Natural killer cell (primary cell): ENCODE data around the gene INHBB. TPM values are rescaled to one million over a fixed set of nuclear protein-coding genes. Genes with fewer than 3 reads are reported as not detected.

ENCODE experiments used
- ATAC-seq, 3 donors: fragments of 150-1000 bp in 2 of 3; fragments of 200-7000 bp in 1 of 3; cut with Tn5 transposase; 1 replicate in 1 of 3; 2 replicates in 2 of 3; pipeline ENCODE4 v1.10.0; 2021; ENCODE audit warnings: mild to moderate bottlenecking in 2 of 3, moderate library complexity in 2 of 3
- DNase-seq, 2 donors: peaks; one replicate each; pipeline versions ENCODE4 v3.0.0 to v3.0.0-alpha.2; 2013 to 2021; ENCODE audit warnings: mixed read lengths in 1 of 2
- H3K27ac ChIP-seq: one replicate; pipeline ENCODE4 v1.5.1; 2013; ENCODE audit warnings: mild to moderate bottlenecking, low read length
- H3K27me3 ChIP-seq: one replicate; pipeline ENCODE4 v1.6.1; 2013; ENCODE audit warnings: low read length; ENCODE audit not compliant: control insufficient read depth, insufficient read depth
- H3K36me3 ChIP-seq: one replicate; pipeline ENCODE4 v1.6.1; 2013; ENCODE audit warnings: low read length; ENCODE audit not compliant: control insufficient read depth, insufficient read depth
- H3K4me1 ChIP-seq: one replicate; pipeline ENCODE4 v1.6.1; 2013; ENCODE audit warnings: low read length; ENCODE audit not compliant: control insufficient read depth, insufficient read depth
- H3K4me3 ChIP-seq: one replicate; pipeline ENCODE4 v1.5.1; 2013; ENCODE audit warnings: low read length
- H3K9me3 ChIP-seq: one replicate; pipeline ENCODE4 v1.6.1; 2013; ENCODE audit warnings: low read length; ENCODE audit not compliant: control insufficient read depth, insufficient read depth
- H3K27ac Mint-ChIP-seq, 2 donors: one replicate each; pipeline ENCODE4 v1.8.0; 2022; ENCODE audit warnings: mild to moderate bottlenecking in 2 of 2, mixed read lengths in 2 of 2, moderate library complexity in 1 of 2
- H3K27me3 Mint-ChIP-seq, 2 donors: one replicate each; pipeline ENCODE4 v1.8.0; 2022; ENCODE audit warnings: low read depth in 2 of 2, mixed read lengths in 2 of 2
- H3K36me3 Mint-ChIP-seq: one replicate; pipeline ENCODE4 v1.8.0; 2022; ENCODE audit warnings: mixed read lengths
- H3K4me1 Mint-ChIP-seq, 2 donors: one replicate each; pipeline ENCODE4 v1.8.0; 2022; ENCODE audit warnings: mixed read lengths in 2 of 2
- H3K4me3 Mint-ChIP-seq: one replicate; pipeline ENCODE4 v1.8.0; 2022; ENCODE audit warnings: mild to moderate bottlenecking, moderate library complexity, mixed read lengths
- H3K9me3 Mint-ChIP-seq, 2 donors: one replicate each; pipeline ENCODE4 v1.8.0; 2022; ENCODE audit warnings: mixed read lengths in 2 of 2
- CTCF ChIP-seq: fragments of 200-600 bp; IDR thresholded peaks from one replicate; pipeline ENCODE4 v1.8.0; 2022; ENCODE audit warnings: antibody characterized with exemption
- WGBS: methylation state at CpG from one replicate; pipeline ENCODE4 v1.1.7; 2013; ENCODE audit warnings: missing lambda C conversion rate; ENCODE audit not compliant: insufficient coverage; 5-methylcytosine and 5-hydroxymethylcytosine counted together
- intact Hi-C: fragments of 100-400 bp; cut with micrococcal nuclease; formaldehyde crosslinking; loops from one replicate; pipeline ENCODE4 v1.14.2; 2022
- total RNA-seq, 4 donors: library from RNA; stranded (reverse); fragments of 120-200 nt in 1 of 4; gene quantifications; one replicate each; pipeline versions ENCODE4 v1.2.3 to v1.2.4, GENCODE V29; 2013 to 2022

INHBB gene
- total RNA-seq, 3 donors from 2014 or later (not counting 1 experiment from before 2014, with no cell fraction given) = 0.07 to 0.10 TPM; not detected in 1

DNA sequence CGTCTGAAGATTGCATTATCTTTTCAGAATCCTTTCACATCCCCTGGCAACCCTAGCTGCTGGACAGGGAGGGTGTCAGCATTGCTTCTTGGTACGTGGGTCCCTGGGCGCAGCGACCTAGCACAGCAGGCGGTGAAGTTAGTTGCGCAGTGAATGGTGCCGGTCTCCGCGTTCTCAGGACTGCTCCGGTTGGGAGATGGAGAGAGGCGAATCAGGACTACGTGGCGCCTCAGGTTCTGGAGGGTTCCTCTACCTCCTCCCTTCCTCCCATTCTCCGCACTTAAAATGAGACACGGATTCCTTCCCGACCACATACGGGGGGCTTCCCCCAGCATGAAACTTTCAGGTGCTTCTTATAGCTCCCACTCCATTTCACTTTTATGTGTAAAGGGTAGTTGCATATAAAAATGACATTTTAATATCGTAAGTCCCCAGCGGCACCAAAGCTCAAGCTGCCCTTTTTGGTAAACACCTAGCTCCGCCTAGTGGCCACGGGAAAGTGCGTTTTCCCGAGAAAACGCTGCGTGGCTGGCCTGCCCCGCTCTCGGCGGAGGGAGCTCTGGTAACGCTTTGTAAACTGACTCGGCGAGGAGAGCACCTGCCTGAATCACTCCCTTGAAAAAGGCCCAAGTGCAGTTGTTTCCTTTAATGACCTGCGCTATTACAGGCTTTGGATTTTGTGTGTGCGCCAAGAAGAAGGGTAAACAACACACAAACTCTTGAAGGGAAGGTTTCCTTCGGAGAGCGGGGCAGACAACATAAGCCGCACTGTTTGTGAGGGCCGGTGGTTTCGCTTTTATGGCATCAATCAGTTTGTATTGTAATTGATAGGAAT, 32.9 kb upstream of the INHBB start:
- no peak overlapping the region for H3K27ac ChIP-seq
- peaks cover 14 to 23% of the 10 kb centered on the region in 2 donors for H3K27me3 Mint-ChIP-seq
- peaks cover 11 to 13% of the 10 kb centered on the region in 2 donors for H3K4me1 Mint-ChIP-seq
- H3K27me3 ChIP-seq = no peaks in the 10 kb centered on the region
- peak overlapping the region in 1 of 2 donors; percentile 40 for H3K27ac Mint-ChIP-seq
- WGBS = 15% methylated on average over 36 of the region's 38 CpGs
- no peaks in the 10 kb centered on the region for H3K9me3 ChIP-seq
- peak overlapping the region; percentile 15 for H3K4me3 ChIP-seq
- H3K36me3 ChIP-seq = no peaks in the 10 kb centered on the region
- intact Hi-C loops = loop anchor here (1.0 to 10.0 kb wide), 4 partner anchors 204 to 668 kb away; no protein-coding TSS in a partner anchor
- no peaks in the 10 kb centered on the region for H3K9me3 Mint-ChIP-seq
- no peaks in the 10 kb centered on the region for H3K36me3 Mint-ChIP-seq
- ATAC-seq = peak; percentile 65 to 90 (median 80)
- TF ChIP-seq CTCF = peak; percentile 80
- peaks cover 11% of the 10 kb centered on the region for H3K4me1 ChIP-seq
- peak overlapping the region; percentile 83 for H3K4me3 Mint-ChIP-seq
- peak; percentile 43 to 82 for DNase-seq

DNA sequence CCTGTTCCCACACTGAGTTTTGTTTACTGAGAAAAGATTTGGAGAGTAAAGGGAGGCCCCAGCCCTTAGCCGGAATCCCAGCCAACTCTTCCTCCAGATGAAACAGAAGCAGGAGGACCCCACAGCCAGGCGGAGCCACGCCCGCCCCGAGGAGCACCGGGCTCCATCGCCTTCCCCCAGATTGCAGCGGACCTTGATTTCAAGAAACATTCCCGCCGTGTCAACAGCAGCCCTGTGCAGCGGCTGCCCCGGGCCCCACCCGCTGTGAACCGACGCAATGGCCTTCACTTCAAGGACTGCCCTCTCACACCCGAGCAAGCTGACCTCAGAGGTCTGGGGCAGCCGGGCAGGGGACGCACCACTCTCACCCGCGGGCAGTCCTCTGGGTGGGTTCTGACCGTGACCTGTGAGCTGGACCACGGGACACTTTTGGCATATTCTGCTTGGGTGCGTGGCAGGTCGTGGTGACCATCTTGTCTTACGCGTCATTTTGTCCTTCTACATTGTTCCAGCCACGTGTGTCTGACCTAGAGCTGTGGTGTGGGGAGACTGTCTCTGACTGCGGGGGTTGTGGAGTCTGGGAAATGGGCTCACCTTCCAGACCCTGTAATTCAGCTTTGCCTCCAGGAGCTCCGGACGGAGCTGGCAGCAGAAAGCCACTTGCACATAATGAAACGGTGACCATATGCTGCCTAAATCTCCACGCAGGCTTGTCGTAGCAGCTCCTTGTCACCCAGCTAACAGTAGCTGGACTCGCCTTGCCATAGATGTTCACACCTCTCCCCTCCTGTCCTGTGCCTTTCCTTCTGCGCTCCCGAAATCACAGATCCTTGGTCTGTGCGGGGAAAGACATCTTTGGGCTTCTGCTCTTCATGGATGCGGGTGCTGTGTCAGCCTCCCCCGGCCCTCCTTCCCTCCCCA, 32.0 kb upstream of the INHBB start:
- TF ChIP-seq CTCF = no peak
- H3K9me3 Mint-ChIP-seq = no peaks in the 10 kb centered on the region
- H3K36me3 Mint-ChIP-seq = no peaks in the 10 kb centered on the region
- 87% methylated on average over 39 of the region's 39 CpGs for WGBS
- H3K9me3 ChIP-seq = no peaks in the 10 kb centered on the region
- ATAC-seq = no peak
- intact Hi-C loops = loop anchor here (1.0 to 10.0 kb wide), 4 partner anchors 205 to 669 kb away; no protein-coding TSS in a partner anchor
- H3K27ac Mint-ChIP-seq = no peak overlapping the region
- DNase-seq = peak in 1 of 2 donors; percentile 8
- H3K27me3 Mint-ChIP-seq = peaks cover 14 to 23% of the 10 kb centered on the region in 2 donors
- H3K4me1 ChIP-seq = peaks cover 11% of the 10 kb centered on the region
- H3K4me3 ChIP-seq = no peak overlapping the region
- H3K4me3 Mint-ChIP-seq = peak overlapping the region; percentile 83
- no peaks in the 10 kb centered on the region for H3K27me3 ChIP-seq
- peaks cover 11 to 17% of the 10 kb centered on the region in 2 donors for H3K4me1 Mint-ChIP-seq
- H3K36me3 ChIP-seq = no peaks in the 10 kb centered on the region
- no peak overlapping the region for H3K27ac ChIP-seq

DNA sequence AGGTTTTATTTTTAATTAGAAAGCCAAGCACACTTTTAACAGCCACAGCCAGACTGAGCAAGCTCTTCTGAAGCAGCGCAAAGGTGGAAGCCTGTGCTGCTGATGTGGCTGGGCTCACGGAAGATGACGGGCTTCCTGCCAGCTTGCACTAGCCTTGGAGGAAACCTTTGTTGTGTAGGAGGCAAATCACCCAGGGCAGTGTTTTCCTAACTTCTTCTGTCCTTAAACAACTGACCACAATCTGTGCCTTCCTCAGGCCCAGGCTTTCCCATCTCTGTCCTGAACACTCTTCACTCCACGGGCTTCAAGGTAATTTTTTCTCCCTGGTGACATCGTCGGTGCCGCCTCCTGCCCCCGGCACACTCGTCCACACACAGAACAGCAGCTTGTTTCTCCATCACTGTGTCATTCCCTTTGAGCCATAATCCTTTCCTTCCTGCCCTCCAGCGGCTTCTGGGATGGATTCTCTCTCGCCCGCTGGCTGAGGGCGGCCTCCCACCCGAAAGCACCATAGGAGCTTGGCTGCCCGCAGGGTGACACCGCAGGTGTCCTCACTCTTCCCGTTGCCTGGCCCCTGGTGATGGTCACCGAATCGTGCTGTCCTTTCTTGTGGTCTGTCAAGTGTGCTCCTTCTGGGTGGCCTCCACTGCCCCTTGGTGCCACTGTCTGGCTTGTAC, 31.1 kb upstream of the INHBB start:
- H3K36me3 Mint-ChIP-seq = no peaks in the 10 kb centered on the region
- ATAC-seq = no peak
- intact Hi-C loops = loop anchor here (5.0 to 10.0 kb wide), 2 partner anchors 563 to 670 kb away; no protein-coding TSS in a partner anchor

More for the DNA sequence above, 31.1 kb upstream of the INHBB start:
- peak in 1 of 2 donors; percentile 62 for DNase-seq
- Histone ChIP-seq H3K27me3 (no peaks in the 10 kb centered on the region), H3K4me1 (peaks cover 11% of the 10 kb centered on the region), H3K9me3 (no peaks in the 10 kb centered on the region), H3K36me3 (no peaks in the 10 kb centered on the region), H3K4me3 (no peak overlapping the region), H3K27ac (no peak overlapping the region)
- Mint-ChIP-seq H3K4me1 (peaks cover 11 to 17% of the 10 kb centered on the region in 2 donors), H3K27me3 (peaks cover 14 to 23% of the 10 kb centered on the region in 2 donors), H3K4me3 (peak overlapping the region; percentile 56), H3K9me3 (no peaks in the 10 kb centered on the region), H3K27ac (no peak overlapping the region)
- TF ChIP-seq CTCF = no peak
- WGBS = 74% methylated on average over 19 of the region's 19 CpGs
